Activated CD4-positive, CD25-positive, alpha-beta regulatory T cell (primary cell): ENCODE results near the gene ARHGEF28.

Experiments
- DNase-seq, 4 experiments: peaks; one replicate each; lab custom pipeline; 2025; lab: John Stamatoyannopoulos, UW

Gene ARHGEF28

GRCh38 chr5:73816656-73817420, 190.8 kb downstream of the ARHGEF28 start:
- DNase-seq, result no peak

GRCh38 chr5:73818357-73818756, 192.4 kb downstream of the ARHGEF28 start:
- no peak for DNase-seq

GRCh38 chr5:73820326-73820725, 194.3 kb downstream of the ARHGEF28 start:
- DNase-seq, result no peak

GRCh38 chr5:73821003-73821402, 195.0 kb downstream of the ARHGEF28 start:
- no peak for DNase-seq

- DNase-seq, result no peak
Measured at GRCh38 chr5:73822278-73822988, 196.4 kb downstream of the ARHGEF28 start.

- no peak for DNase-seq
Measured at GRCh38 chr5:73822989-73823339, 197.0 kb downstream of the ARHGEF28 start.

GRCh38 chr5:73823508-73823925, 197.5 kb downstream of the ARHGEF28 start:
- no peak for DNase-seq

- DNase-seq, result no peak
Measured at GRCh38 chr5:73825199-73825598, 199.2 kb downstream of the ARHGEF28 start.

- DNase-seq, result no peak
Measured at GRCh38 chr5:73825736-73826135, 199.7 kb downstream of the ARHGEF28 start.

- DNase-seq, result no peak
Measured at GRCh38 chr5:73826301-73827105, 200.5 kb downstream of the ARHGEF28 start.

GRCh38 chr5:73827106-73827450, 201.1 kb downstream of the ARHGEF28 start:
- no peak for DNase-seq

- no peak for DNase-seq
Measured at GRCh38 chr5:73828465-73828864, 202.5 kb downstream of the ARHGEF28 start.

GRCh38 chr5:73830646-73831045, 204.7 kb downstream of the ARHGEF28 start:
- DNase-seq, result no peak

GRCh38 chr5:73831066-73831465, 205.1 kb downstream of the ARHGEF28 start:
- no peak for DNase-seq

- no peak for DNase-seq
Measured at GRCh38 chr5:73834693-73835092, 208.7 kb downstream of the ARHGEF28 start.

- no peak for DNase-seq
Measured at GRCh38 chr5:73835726-73836125, 209.7 kb downstream of the ARHGEF28 start.

GRCh38 chr5:73836607-73837006, 210.6 kb downstream of the ARHGEF28 start:
- no peak for DNase-seq

- no peak for DNase-seq
Measured at GRCh38 chr5:73838901-73839300, 212.9 kb downstream of the ARHGEF28 start.

- DNase-seq, result no peak
Measured at GRCh38 chr5:73841641-73842040, 215.6 kb downstream of the ARHGEF28 start.

GRCh38 chr5:73844165-73844564, 218.2 kb downstream of the ARHGEF28 start:
- DNase-seq, result no peak

GRCh38 chr5:73851471-73852181, 225.6 kb downstream of the ARHGEF28 start:
- DNase-seq, result no peak

- no peak for DNase-seq
Measured at GRCh38 chr5:73853091-73853490, 227.1 kb downstream of the ARHGEF28 start.
